HG03025 (cell line): ENCODE results near the gene FLYWCH2.
"Not testable (repeated sequence)": the region's sequence is repeated elsewhere in the genome, so short reads cannot be mapped to it uniquely, and the experiment has no call there.

Source experiments
- ATAC-seq: cut with Tn5 transposase; IDR thresholded peaks from one replicate; pipeline ENCODE4 v1.9.1; 2021; ENCODE audit warnings: mild to moderate bottlenecking, moderate library complexity; ENCODE audit not compliant: unreplicated experiment, low FRiP score

The FLYWCH2 gene

GRCh38 chr16:2934450-2934849 is 51.4 kb downstream of the FLYWCH2 start:
- no peak for ATAC-seq

- no peak for ATAC-seq
Observed at GRCh38 chr16:2936436-2937011, 53.5 kb downstream of the FLYWCH2 start.

DNA sequence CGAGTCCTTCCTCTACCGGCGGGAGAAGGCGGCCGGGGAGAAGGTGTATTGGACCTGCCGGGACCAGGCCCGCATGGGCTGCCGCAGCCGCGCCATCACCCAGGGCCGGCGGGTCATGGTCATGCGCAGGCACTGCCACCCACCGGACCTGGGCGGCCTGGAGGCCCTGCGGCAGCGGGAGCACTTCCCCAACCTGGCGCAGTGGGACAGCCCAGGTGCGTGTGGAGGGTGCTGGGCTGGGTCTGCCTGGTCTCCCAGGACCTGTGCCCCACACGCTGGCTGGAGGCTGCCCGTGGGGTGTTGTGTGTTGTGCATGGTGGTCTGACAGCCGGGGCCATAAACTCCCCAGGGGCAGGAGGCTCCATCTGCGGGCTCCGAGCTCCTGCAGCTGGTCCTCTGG is 54.2 kb downstream of the FLYWCH2 start:
- no peak for ATAC-seq

DNA sequence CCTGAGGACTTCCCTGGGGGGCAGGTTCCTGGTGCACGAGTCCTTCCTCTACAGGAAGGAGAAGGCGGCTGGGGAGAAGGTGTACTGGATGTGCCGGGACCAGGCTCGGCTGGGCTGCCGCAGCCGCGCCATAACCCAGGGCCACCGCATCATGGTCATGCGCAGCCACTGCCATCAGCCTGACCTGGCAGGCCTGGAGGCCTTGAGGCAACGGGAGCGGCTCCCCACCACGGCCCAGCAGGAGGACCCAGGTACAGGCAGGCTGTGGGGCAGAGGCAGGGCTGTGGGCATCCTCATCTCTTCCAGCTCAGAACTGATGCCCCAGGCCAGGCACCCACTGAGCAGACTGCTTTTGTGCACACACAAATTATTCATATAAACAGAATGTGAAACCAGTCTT is 55.2 kb downstream of the FLYWCH2 start:
- ATAC-seq, result no peak

DNA sequence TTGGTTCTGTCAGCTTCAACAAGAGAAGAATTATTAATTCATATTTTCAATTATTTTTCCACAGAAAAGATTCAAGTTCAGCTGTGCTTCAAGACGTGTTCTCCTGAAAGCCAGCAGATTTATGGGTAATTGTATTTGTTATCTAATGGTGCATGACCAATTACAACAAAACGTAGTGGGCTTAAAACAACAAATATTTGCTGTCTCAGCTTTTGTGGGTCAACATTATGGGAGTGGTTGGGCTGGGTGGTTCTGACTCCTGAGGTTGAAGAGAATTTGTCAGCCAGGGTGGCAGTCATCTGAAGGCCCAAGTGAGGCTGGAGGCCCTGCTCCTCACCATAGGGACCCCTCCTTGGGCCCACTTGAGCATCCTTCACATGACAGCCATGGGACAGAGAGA is 57.0 kb downstream of the FLYWCH2 start:
- no peak for ATAC-seq

GRCh38 chr16:2942045-2942444 is 59.0 kb downstream of the FLYWCH2 start:
- ATAC-seq, result no peak

GRCh38 chr16:2943716-2944115 is 60.7 kb downstream of the FLYWCH2 start:
- not testable (repeated sequence) for ATAC-seq

- no peak for ATAC-seq
Observed at GRCh38 chr16:2946649-2947048, 63.6 kb downstream of the FLYWCH2 start.
